Measurements from ENCODE around the gene CSF1.

CSF1 gene

DNA sequence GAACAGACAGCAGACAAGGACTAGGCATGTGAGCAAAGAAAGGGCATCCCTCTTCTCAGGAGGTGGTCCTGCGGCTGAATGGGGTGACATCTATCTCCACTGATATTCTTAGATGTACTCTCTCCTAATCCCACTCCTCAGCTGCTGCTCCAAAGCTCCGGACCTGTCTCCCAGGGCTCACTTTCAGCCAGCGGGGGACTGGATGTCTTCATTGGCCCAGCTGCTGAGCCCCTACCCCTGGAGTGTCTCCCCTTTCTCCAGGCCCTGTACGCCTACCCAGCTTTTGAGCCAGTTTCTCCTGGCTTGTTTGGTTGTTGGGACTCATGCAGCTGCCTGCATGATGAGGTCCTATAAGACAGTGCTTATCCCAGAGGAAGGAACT, 28.8 kb upstream of the CSF1 start:
- no peak overlapping the region for H3K9ac ChIP-seq (ENCODE audit: low read depth, low read length)
- no peaks in the 10 kb centered on the region for H3K9me3 ChIP-seq (ENCODE audit: insufficient read depth, low read length, severe bottlenecking)
- no peak for ATAC-seq (ENCODE audit: insufficient read depth, low read depth)
- TF ChIP-seq, protein P1, sequence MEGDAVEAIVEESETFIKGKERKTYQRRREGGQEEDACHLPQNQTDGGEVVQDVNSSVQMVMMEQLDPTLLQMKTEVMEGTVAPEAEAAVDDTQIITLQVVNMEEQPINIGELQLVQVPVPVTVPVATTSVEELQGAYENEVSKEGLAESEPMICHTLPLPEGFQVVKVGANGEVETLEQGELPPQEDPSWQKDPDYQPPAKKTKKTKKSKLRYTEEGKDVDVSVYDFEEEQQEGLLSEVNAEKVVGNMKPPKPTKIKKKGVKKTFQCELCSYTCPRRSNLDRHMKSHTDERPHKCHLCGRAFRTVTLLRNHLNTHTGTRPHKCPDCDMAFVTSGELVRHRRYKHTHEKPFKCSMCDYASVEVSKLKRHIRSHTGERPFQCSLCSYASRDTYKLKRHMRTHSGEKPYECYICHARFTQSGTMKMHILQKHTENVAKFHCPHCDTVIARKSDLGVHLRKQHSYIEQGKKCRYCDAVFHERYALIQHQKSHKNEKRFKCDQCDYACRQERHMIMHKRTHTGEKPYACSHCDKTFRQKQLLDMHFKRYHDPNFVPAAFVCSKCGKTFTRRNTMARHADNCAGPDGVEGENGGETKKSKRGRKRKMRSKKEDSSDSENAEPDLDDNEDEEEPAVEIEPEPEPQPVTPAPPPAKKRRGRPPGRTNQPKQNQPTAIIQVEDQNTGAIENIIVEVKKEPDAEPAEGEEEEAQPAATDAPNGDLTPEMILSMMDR (IDR thresholded peaks at IDR 0.05; ENCODE audit: borderline replicate concordance, extremely low read depth, low read length, poor library complexity, severe bottlenecking): no peak
- TF ChIP-seq EZH2 (IDR thresholded peaks at IDR 0.05; ENCODE audit: borderline replicate concordance, low read depth, low read length, severe bottlenecking): no peak
- H3K36me3 ChIP-seq (ENCODE audit: insufficient read depth, low read length): no peaks in the 10 kb centered on the region
- no peak for DNase-seq
- no peak overlapping the region for H3K4me3 ChIP-seq (ENCODE audit: low read depth in 1 of 2, low read length in 2 of 2)
- no peaks in the 10 kb centered on the region for H4K20me1 ChIP-seq (ENCODE audit: insufficient read depth, low read length)
- H3K4me2 ChIP-seq (ENCODE audit: insufficient read depth, low read length): no peak overlapping the region
- H3K27me3 ChIP-seq (ENCODE audit: insufficient read depth, low read length, poor library complexity): no peaks in the 10 kb centered on the region
- no peaks in the 10 kb centered on the region for H3K4me1 ChIP-seq (ENCODE audit: insufficient read depth, low read length)
- no peak overlapping the region for H2AFZ ChIP-seq (ENCODE audit: low read depth, low read length)
- no peak overlapping the region for H3K27ac ChIP-seq (ENCODE audit: low read length)
- no peaks in the 10 kb centered on the region for H3K79me2 ChIP-seq (ENCODE audit: insufficient read depth, low read length)

DNA sequence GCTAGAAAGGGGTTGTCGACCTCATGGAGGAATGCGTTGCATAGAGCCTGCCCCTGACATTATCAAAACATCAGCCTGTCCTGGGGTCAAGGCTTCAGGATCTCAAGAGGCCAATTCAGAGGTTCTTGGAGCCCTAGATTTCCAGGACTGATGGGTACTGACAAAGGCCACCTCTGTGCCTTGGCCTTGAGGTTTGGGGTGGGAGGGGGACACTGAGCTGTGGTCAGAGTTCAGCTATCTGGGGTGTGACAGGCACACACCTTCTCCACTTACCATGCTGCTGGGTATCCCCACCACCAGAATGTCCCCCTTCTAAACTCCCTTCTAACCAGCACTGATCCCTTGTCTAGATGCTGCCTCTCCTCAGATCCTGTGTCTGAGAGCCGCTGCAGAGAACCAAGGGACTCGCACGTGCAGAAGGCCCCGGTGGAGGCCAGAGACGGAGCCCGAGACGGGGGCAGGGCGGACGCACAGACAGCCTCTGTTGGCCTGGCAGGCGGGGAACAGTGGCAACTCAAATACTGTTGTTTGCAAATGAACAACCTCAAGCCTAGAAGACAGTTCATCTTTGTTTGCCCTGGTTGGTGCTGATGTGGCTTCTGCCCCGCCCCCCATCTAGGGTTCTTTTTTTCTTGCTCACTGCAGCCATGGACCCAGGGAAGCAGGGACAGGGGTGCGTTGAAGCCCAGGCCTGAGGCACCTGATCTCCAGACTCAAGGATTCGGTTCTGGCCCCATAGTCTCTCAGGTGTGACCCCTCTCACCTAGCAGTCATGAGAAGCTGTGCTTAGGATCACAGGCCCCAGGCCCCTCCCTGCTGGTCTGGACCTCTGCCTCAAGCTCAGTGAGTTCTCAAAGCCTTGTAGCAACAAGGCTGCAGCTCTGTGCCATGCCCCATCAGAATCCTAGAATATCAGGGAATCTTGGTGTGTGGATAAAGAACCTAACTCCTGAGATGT, 28.1 kb upstream of the CSF1 start:
- Histone ChIP-seq H3K4me1 (ENCODE audit: insufficient read depth, low read length) (no peaks in the 10 kb centered on the region), H3K9me3 (ENCODE audit: insufficient read depth, low read length, severe bottlenecking) (no peaks in the 10 kb centered on the region), H3K27ac (ENCODE audit: low read length) (no peak overlapping the region), H2AFZ (ENCODE audit: low read depth, low read length) (no peak overlapping the region), H3K79me2 (ENCODE audit: insufficient read depth, low read length) (no peaks in the 10 kb centered on the region), H4K20me1 (ENCODE audit: insufficient read depth, low read length) (no peaks in the 10 kb centered on the region), H3K9ac (ENCODE audit: low read depth, low read length) (no peak overlapping the region), H3K4me2 (ENCODE audit: insufficient read depth, low read length) (no peak overlapping the region), H3K36me3 (ENCODE audit: insufficient read depth, low read length) (no peaks in the 10 kb centered on the region), H3K27me3 (ENCODE audit: insufficient read depth, low read length, poor library complexity) (no peaks in the 10 kb centered on the region), H3K4me3 (ENCODE audit: low read depth in 1 of 2, low read length in 2 of 2) (no peak overlapping the region)
- DNase-seq (no peak), ATAC-seq (ENCODE audit: insufficient read depth, low read depth) (no peak)
- TF ChIP-seq, protein P1 (IDR thresholded peaks at IDR 0.05; ENCODE audit: borderline replicate concordance, extremely low read depth, low read length, poor library complexity, severe bottlenecking): no peak
- TF ChIP-seq EZH2 (IDR thresholded peaks at IDR 0.05; ENCODE audit: borderline replicate concordance, low read depth, low read length, severe bottlenecking): no peak

DNA sequence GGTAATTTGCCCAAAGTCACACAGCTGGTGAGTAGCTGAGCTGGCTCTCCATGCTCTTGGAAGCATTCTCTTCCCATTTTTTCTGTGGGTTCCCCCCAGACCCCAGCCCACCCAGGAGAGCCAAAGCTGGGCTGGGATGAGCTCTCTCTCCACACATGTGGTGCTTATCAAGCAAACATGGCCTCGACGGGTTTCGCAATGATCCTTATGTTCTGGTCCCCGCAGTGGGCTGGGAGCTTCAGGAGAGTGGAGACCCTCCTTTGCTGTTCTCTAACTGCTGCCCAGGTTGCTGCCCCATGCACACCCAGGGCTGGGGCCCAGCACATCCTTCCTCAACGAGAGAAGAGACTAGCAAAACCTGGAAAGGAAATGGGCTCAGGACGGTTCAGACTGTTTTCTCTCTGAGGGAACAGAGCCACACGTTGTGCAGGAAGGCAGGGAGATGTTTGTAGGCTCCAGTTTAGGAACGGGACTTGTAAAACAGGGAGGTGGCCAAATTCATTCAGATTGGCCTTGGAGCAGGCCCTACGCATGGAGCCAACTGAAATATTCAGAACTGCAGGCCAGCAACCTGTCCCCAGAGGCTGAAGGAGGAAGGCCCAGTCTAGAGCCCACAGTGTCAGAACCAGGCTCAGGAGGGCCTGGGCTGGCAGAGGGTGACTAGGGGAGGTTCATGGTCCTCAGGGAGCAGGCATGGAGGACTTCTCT, 27.2 kb upstream of the CSF1 start:
- Histone ChIP-seq H3K9ac (ENCODE audit: low read depth, low read length) (no peak overlapping the region), H3K36me3 (ENCODE audit: insufficient read depth, low read length) (no peaks in the 10 kb centered on the region), H3K4me1 (ENCODE audit: insufficient read depth, low read length) (no peaks in the 10 kb centered on the region), H3K4me3 (ENCODE audit: low read depth in 1 of 2, low read length in 2 of 2) (no peak overlapping the region), H3K79me2 (ENCODE audit: insufficient read depth, low read length) (no peaks in the 10 kb centered on the region), H3K27me3 (ENCODE audit: insufficient read depth, low read length, poor library complexity) (no peaks in the 10 kb centered on the region), H4K20me1 (ENCODE audit: insufficient read depth, low read length) (no peaks in the 10 kb centered on the region), H2AFZ (ENCODE audit: low read depth, low read length) (no peak overlapping the region), H3K4me2 (ENCODE audit: insufficient read depth, low read length) (no peak overlapping the region), H3K9me3 (ENCODE audit: insufficient read depth, low read length, severe bottlenecking) (no peaks in the 10 kb centered on the region), H3K27ac (ENCODE audit: low read length) (no peak overlapping the region)
- TF ChIP-seq, protein P1 (IDR thresholded peaks at IDR 0.05; ENCODE audit: borderline replicate concordance, extremely low read depth, low read length, poor library complexity, severe bottlenecking): no peak
- TF ChIP-seq EZH2 (IDR thresholded peaks at IDR 0.05; ENCODE audit: borderline replicate concordance, low read depth, low read length, severe bottlenecking): no peak
- ATAC-seq (ENCODE audit: insufficient read depth, low read depth) (no peak), DNase-seq (no peak)
